IPS-15b (cell line): ENCODE results near the gene CNP.
A peak's percentile ranks its signal among the peaks of the same experiment; 100 is the strongest.

Source experiments
- H3K27me3 ChIP-seq: one replicate; pipeline ENCODE4 v1.6.1; 2013; ENCODE audit warnings: low read length; ENCODE audit not compliant: control insufficient read depth, insufficient read depth
- H3K36me3 ChIP-seq: one replicate; pipeline ENCODE4 v1.6.1; 2013; ENCODE audit warnings: low read length; ENCODE audit not compliant: control insufficient read depth, insufficient read depth
- H3K4me1 ChIP-seq: one replicate; pipeline ENCODE4 v1.6.1; 2013; ENCODE audit warnings: mild to moderate bottlenecking, low read length; ENCODE audit not compliant: control insufficient read depth, insufficient read depth
- H3K4me3 ChIP-seq: one replicate; pipeline ENCODE4 v1.5.1; 2013; ENCODE audit warnings: low read depth, low read length
- H3K9ac ChIP-seq: one replicate; pipeline ENCODE4 v1.6.1; 2013; ENCODE audit warnings: low read depth, mild to moderate bottlenecking, low read length
- H3K9me3 ChIP-seq: one replicate; pipeline ENCODE4 v1.6.1; 2013; ENCODE audit warnings: mild to moderate bottlenecking, low read length; ENCODE audit not compliant: control insufficient read depth, insufficient read depth

Gene CNP

DNA sequence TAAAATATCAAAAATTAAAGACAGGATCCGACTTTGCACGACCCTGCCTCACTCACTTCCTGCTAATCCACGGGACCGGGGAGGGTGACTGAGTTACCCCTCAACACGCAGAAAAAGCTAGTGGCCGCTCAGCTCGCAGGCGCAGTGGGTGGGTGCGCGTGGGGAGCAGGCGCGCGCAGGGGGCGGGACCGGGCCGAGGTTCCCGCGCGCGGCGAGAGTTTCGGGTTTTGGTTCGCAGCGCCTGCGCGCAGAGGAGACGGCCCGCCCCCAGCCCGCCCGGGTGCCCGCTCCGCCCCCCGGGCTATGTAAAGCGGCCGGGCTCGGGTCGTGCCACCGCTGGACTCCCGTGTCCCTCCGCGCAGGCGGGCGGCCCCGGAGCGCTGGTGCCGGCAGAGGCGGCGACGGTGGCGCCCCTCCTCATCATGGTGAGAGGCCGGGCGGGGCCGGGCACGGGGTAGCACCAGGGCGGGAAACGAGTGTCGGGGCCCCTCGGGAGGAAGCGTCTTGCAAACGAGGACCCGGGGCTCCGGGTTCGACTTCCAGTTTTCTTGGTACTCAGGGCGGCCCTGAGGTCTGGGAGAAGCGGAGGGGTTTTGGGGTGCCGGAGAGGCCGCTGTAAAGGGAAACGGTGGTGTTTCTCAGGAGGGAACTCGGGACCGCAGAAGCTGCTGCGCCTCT, at the start of gene CNP:
Gene CNP, plus strand, starts transcription at position 333 of the 678 bp plus-strand sequence. Its CDS starts 90 bp downstream, at position 423.
- Histone ChIP-seq H3K9me3 (no peaks in the 10 kb centered on the region), H3K27me3 (no peaks in the 10 kb centered on the region), H3K36me3 (peaks cover 10% of the 10 kb centered on the region), H3K4me3 (peak within 1 kb of the TSS; percentile 80), H3K9ac (peak within 1 kb of the TSS; percentile 91), H3K4me1 (peaks cover 2% of the 10 kb centered on the region)

DNA sequence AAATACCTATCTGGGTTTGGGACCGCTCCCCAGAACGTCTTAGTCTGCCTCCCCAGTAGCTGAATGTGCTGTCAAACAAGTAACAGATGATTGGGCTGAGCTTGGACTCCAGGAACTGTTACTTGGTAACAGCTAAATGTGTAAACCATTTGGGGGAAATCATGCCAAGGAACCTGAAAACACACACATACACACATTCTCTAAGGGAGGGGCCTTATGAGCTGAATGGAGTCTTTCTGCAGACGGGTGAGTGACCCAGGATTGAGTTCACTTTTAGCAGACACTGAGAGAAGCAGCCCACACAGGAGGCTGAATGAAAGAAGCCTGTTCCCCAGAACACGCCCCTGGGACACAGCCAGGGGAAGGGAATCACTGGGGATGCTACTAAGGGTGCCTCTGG, 49.4 kb upstream of the CNP start:
- peaks cover 27% of the 10 kb centered on the region for H3K36me3 ChIP-seq
- no peaks in the 10 kb centered on the region for H3K27me3 ChIP-seq
- H3K4me3 ChIP-seq, result peak overlapping the region; percentile 91
- peaks cover 27% of the 10 kb centered on the region for H3K4me1 ChIP-seq
- H3K9me3 ChIP-seq, result no peaks in the 10 kb centered on the region
- peak overlapping the region; percentile 97 for H3K9ac ChIP-seq

DNA sequence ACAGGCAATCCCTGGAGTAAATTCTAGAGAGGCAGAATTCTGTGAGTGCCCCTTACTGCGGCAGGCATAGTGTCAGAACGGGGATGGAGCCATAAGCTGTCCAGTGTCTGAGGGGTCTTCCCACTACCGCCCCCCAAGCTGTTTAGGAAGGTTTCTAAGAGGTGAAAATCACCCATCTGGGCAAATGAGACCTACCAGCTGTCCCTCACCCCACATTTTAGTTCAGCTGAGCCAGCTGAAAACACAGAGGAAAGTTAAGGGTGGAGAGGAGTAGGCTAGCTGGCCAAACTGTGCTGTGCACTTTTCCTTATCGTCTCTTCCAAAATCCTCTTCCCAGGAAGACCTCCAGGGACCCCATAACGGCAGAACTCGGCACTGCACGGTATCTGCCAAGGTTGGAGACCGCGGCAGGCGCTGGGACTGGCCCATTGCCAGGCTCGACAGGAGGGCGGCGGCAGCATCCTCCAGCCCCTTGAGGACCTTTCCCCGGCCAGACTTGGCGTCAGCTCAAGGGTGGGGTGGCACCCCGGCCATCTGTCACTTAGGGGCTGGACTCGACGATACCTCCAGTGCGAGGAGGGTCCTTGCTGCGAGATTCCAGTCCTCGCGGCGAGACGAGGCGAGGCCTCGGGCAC, 48.8 kb upstream of the CNP start:
- H3K27me3 ChIP-seq, result no peaks in the 10 kb centered on the region
- peaks cover 21% of the 10 kb centered on the region for H3K36me3 ChIP-seq
- no peaks in the 10 kb centered on the region for H3K9me3 ChIP-seq
- H3K4me1 ChIP-seq, result peaks cover 27% of the 10 kb centered on the region
- H3K4me3 ChIP-seq, result peak overlapping the region; percentile 91
- H3K9ac ChIP-seq, result peak overlapping the region; percentile 97

DNA sequence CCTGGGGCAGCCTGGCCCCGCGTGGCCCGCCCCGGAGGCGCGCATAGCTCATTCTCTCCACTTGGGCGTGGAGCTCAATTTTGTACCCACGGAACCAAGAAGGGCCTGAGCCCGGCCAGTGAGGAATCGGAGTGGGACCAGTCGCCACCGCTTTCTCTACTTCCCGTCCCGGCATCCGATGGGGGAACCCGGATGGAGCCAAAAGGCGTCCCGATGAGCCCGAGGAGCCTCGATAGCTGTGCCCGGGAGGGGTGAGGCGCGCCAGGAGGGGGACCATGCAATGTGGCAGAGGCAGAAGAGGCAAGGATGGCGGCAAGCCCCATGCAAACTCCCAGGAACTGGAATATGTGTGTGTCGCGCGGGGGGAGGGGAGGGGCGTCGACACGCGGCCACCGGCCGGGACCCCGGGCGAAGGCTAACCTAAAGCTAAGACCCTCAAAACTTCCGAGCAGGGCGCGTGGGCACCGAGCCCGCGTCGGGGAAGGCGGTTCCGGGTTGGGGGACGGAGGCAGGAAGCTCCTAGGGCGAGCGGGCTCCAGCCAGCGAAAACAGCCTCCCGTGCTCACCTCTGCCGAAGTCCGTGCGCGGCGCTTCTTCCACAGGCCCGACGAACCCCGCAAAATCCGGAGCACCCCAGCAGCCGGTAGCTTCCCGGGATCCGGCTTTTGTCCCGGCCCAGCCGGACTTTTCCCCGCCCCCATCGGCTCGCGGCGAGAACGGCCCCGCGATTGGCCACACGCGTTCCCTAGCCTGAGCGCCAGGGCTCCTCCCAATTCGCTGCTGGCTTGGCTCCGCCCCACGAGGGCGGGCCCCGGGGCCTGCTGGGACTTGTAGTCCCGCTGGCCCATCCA, 48.1 kb upstream of the CNP start, which contains the start of gene ACLY:
Gene ACLY, minus strand, starts transcription at position 638 of the 851 bp plus-strand sequence. CDS start 5,078 bp downstream, outside the sequence.
- peaks cover 14% of the 10 kb centered on the region for H3K36me3 ChIP-seq
- H3K9me3 ChIP-seq, result no peaks in the 10 kb centered on the region
- H3K4me1 ChIP-seq, result peaks cover 27% of the 10 kb centered on the region
- no peaks in the 10 kb centered on the region for H3K27me3 ChIP-seq
- peak within 1 kb of the TSS; percentile 91 for H3K4me3 ChIP-seq
- H3K9ac ChIP-seq, result peak within 1 kb of the TSS; percentile 97

DNA sequence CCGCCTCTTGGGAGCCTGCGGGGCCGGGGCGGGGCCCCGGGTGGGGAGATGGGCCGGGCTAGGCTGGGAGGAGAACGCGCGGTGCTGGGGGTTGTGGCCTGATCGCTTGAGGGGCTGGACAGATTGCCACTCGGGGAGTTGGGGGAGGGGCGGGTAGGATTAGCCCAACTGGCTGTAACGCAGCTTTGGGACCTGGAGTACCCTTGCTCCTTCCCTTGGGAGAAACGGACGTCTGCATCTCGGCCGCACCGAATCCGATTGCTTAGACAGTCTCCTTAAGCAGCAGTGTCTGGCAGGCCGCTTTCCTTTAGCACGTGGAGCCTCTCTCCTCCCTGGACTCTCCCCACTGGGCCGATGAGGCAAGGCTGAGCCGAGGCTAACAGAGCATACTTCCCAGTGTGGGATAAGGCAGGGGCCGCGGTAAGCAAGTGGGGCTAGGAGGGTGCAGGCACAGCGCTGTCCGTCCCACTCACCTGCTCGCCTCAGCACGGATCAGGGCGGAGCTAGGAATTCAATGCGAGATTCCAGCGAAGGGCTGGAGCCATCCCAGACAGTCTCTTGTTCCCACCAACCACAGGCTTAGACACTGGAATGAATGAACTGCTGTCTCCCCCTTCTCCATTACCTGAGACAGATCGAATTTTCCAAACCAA, 47.3 kb upstream of the CNP start:
- H3K27me3 ChIP-seq, result no peaks in the 10 kb centered on the region
- H3K4me1 ChIP-seq, result peaks cover 23% of the 10 kb centered on the region
- H3K36me3 ChIP-seq, result peaks cover 9% of the 10 kb centered on the region
- H3K9ac ChIP-seq, result peak overlapping the region; percentile 51
- H3K4me3 ChIP-seq, result peak overlapping the region; percentile 76
- H3K9me3 ChIP-seq, result no peaks in the 10 kb centered on the region

DNA sequence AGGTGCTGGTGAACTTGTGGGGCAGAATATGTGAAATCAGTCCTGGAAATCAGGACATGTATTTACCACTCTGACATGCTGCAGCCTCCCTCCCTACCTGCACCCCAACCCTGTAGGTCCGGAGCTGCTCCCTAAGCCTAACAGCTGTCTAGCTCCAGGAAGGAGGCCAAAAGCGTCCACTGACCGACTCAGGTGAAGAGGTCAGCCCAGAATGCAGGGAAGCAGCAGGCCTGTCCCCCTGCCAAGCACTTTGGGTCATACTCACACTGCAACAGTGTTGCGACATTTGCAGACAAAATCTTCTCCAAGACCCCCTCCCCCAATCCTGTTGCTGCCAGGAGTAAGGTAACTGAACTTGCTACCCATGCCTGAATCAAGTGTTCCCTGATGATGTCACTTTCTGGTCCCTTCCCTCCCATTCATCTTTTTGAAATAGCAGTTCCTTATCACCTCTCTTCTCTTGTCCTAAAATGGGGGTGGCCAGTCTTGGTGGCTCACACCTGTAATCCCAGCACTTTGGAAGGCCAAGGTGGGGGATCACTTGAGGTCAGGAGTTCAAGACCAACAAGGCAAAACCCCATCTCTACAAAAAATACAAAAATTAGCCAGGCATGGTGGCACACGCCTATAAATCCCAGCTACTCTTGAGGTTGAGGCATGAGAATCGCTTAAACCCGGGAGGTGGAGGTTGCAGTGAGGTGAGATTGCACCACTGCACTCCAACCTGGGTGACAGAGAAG, 46.6 kb upstream of the CNP start:
- Histone ChIP-seq H3K4me3 (peak overlapping the region; percentile 76), H3K4me1 (peaks cover 19% of the 10 kb centered on the region), H3K27me3 (no peaks in the 10 kb centered on the region), H3K9ac (peak overlapping the region; percentile 32), H3K9me3 (no peaks in the 10 kb centered on the region), H3K36me3 (peaks cover 8% of the 10 kb centered on the region)

- H3K4me1 ChIP-seq, result peaks cover 14% of the 10 kb centered on the region
- H3K9me3 ChIP-seq, result no peaks in the 10 kb centered on the region
- peaks cover 8% of the 10 kb centered on the region for H3K36me3 ChIP-seq
- no peak overlapping the region for H3K9ac ChIP-seq
- no peak overlapping the region for H3K4me3 ChIP-seq
- H3K27me3 ChIP-seq, result no peaks in the 10 kb centered on the region
Observed at GRCh38 chr17:41920580-41920955, 46.0 kb upstream of the CNP start.

GRCh38 chr17:41925991-41926590, 40.5 kb upstream of the CNP start:
- no peaks in the 10 kb centered on the region for H3K9me3 ChIP-seq

DNA sequence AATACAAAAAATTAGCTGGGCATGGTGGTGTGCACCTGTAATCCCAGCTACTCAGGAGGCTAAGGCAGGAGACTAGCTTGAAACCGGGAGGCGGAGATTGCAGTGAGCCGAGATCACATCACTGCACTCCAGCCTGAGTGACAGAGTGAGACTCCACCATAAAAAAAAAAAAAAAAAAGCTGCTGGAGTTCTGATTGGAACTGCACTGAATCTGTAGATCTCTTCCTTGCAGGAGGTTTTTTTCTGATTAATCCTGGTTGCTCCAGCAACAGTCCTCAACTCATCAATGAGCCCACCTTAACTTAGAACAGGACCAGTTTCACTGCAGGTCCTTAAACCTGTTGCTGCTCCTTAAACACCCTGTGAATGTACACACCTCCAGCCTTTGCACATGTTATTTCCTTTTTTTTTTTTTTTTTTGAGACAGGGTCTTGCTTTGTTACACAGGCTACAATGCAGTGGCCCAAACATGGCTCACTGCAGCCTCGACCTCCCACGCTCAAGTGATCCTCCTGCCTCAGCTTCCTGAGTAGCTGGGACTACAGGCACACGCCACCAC, 37.8 kb upstream of the CNP start:
- Histone ChIP-seq H3K9ac (no peak overlapping the region), H3K4me3 (no peak overlapping the region)

More at GRCh38 chr17:41925991-41926590, 40.5 kb upstream of the CNP start:
- H3K9ac ChIP-seq, result no peak overlapping the region
- no peaks in the 10 kb centered on the region for H3K36me3 ChIP-seq
- peaks cover 3% of the 10 kb centered on the region for H3K4me1 ChIP-seq
- no peaks in the 10 kb centered on the region for H3K27me3 ChIP-seq
- H3K4me3 ChIP-seq, result no peak overlapping the region

DNA sequence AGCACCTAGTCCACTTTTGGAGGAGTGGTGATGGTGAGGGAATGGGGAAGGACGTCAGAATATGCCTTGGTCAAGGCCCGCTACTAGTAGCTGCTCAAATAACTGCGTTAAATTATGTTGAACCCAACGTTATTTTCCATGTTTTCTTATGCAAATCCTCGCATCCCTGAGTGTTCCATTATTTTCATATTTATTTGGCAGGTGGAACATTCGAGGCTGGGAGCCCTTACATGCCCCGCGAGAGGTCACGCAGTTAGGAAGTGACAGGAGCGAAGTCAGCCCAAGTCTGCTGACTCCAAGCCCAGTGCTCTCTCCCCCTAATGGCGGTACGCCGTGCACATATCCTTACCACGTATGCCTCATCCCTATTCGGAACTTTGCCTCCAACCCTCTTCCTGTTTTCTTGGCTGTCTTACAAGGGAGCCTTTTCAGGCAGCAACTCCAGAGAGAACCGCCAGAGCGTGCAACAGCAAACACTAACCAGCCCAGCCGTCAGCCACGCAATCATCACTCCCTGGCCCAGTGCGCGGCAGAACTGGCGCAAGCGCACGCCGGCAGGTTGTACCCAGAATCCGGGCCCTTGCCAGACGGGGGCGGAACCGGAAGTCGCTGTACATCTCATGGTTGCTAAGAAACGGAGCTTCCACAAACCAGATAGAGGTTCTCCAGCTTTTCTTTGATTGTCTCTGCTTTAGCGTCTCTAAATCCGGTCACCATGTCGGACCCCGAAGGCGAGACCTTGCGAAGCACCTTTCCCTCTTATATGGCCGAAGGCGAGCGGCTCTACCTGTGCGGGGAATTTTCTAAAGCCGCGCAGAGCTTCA, 36.4 kb upstream of the CNP start, which contains the start of gene ODAD4:
Gene ODAD4, plus strand, starts transcription at position 609 of the 824 bp plus-strand sequence. Its CDS starts 107 bp downstream, at position 716.
- Histone ChIP-seq H3K9ac (peak within 1 kb of the TSS; percentile 87), H3K27me3 (no peaks in the 10 kb centered on the region), H3K36me3 (no peaks in the 10 kb centered on the region), H3K4me3 (peak within 1 kb of the TSS; percentile 93), H3K9me3 (no peaks in the 10 kb centered on the region), H3K4me1 (peaks cover 3% of the 10 kb centered on the region)

More for the DNA sequence above, 37.8 kb upstream of the CNP start:
- Histone ChIP-seq H3K27me3 (no peaks in the 10 kb centered on the region), H3K36me3 (no peaks in the 10 kb centered on the region), H3K9me3 (no peaks in the 10 kb centered on the region), H3K4me1 (peaks cover 3% of the 10 kb centered on the region)
